UCSD-AML1 (cell line): ENCODE data around the gene CD151.

Experiments
- DNase-seq: peaks from one replicate; lab custom pipeline; 2025; ENCODE audit not compliant: unreplicated experiment; lab: John Stamatoyannopoulos, UW

The CD151 gene

DNA sequence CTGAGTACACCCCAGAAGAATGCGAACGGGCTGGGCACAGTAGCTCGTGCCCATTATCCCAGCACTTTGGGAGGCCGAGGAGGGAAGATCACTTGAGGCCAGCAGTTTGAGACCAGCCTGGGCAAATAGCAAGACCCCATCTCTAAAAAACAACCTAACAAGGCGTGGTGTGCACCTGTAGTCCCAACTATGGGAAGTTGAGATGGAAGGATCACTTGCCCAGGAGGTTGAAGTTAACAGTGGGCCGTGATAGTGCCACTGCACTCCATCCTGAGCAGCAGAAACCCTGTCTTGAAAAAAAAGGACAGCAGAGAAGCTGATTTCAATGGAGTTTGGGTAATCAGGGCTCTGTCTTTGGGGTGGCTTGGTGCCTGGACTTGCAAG is 19.7 kb upstream of the CD151 start:
- DNase-seq: no peak

DNA sequence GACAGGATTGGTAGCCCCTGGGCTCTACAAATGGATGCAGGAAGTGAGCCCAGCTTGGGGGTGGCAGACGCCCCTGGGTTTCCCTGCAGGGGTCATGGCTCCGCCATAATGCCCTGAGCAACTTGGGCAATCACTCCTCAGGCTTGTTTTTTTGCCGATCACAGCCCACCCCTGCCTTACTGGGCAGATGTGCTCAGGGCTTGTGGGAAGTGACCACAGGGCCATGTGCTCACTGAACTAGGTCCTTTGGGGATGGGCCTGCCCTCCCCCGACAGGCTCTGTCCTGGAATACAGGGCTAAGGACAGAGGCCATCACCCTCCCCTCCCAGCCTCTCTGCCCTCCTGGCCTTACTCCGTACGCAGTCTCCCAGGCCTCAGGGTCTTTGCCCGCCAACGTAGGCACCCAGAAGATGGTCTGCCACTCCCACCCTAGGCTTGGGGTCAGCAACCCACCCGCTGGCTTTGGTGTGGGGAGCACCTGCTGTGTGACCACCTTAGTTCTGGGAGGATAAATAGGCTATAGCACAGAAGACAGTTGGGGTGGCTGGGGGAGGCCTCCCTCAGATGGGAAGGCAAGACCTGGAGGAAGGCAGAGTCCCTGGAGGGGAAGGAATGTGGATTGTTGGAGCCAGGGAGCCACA is 19.2 kb upstream of the CD151 start:
- DNase-seq: no peak

DNA sequence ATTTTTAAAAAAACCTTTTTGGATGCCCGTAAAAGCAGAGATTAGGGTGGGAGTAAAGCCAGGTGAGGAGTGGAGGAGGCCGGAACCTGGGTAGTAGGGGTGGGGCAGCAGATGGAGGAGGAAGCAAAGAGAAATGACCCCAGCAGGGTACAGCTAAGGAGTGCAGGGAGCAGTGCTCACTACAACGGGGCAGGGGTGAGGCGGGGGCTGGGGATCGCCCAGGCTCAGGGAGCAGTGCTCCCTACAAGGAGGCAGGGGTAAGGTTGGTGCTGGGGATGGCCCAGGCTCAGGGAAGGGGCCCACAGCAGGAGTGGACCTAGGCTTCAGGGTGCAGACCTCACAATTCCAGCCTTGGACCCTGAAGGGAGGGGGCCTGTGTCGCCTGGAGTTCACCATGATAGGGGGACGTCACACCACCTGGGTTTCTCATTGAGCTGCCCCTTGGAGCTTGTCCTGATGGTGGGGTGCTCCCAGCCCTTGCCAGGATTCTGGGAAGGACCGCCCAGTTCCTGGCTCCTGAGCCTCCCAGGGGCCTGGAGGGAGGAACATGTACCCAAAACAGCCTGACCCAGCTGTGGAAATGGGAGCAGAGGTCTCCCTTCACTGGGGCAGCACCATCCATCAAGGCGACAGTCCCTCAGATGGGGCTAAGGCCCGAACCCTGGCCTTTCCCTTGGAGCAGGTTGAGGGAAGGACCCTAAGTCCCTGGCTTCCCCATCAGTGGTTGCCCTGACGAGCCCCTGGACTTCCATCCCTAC is 16.9 kb upstream of the CD151 start:
- no peak for DNase-seq

DNA sequence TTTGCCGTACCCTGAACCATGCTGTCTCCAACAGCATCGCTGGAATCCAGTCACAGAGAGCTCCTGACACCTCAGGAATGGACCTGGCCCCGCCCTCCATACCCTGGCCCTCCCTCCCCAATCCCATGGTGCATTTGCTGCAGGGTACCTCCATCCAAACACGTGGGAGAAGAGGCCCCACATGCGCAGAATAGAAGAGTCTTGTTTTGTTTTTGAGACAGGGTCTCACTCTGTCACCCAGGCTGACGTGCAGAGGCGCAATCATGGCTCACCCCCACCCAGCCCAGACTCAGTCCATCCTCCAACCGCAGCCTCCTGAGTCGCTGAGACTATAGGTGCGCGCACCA is 16.3 kb upstream of the CD151 start:
- no peak for DNase-seq

DNA sequence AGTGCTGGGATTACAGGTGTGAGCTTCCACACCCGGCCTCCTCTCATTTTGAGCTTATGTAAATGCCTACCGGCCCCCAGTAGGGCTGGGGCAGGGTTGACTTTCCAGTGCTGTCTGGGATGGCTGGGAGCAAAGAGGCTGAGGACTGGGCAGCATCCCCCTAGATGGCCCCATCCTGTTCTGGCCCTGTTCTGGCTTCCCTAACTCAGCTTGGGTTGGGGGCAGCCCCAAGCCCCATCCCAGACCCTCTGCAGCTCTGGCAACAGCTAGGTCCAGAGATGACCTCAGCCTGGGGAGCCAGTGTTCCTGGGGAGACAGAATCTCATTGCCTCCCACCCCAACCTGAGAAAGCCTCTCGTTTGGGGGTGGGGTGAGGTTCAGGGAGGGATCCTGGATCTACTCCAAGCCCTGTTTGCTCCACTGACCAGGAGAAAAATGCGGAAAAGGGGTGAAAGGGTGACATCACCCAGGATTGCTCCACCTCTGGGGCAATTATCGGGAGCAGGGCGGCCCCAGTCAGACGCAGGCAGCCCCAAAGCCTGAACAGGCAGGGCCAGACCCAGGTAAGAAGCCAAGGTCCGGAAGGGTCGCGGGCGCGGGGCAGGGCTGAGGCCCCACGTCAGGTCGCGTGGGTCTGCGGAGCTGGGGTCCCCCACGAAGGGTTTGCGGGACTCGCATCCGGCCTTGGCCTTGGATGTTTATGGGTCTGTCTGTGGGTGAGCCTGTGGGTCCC is 14.2 kb upstream of the CD151 start, which contains the start of gene PNPLA2:
PNPLA2 (plus strand) TSS at position 519 of the 733 bp plus-strand sequence. CDS start 805 bp downstream, outside the sequence.
- DNase-seq: no peak

GRCh38 chr11:819129-819931 is 13.4 kb upstream of the CD151 start:
- DNase-seq: peak; percentile 92

GRCh38 chr11:819943-820649 is 12.7 kb upstream of the CD151 start:
- DNase-seq: peak; percentile 90

- DNase-seq: no peak
Observed at GRCh38 chr11:820655-821511, 11.9 kb upstream of the CD151 start.

DNA sequence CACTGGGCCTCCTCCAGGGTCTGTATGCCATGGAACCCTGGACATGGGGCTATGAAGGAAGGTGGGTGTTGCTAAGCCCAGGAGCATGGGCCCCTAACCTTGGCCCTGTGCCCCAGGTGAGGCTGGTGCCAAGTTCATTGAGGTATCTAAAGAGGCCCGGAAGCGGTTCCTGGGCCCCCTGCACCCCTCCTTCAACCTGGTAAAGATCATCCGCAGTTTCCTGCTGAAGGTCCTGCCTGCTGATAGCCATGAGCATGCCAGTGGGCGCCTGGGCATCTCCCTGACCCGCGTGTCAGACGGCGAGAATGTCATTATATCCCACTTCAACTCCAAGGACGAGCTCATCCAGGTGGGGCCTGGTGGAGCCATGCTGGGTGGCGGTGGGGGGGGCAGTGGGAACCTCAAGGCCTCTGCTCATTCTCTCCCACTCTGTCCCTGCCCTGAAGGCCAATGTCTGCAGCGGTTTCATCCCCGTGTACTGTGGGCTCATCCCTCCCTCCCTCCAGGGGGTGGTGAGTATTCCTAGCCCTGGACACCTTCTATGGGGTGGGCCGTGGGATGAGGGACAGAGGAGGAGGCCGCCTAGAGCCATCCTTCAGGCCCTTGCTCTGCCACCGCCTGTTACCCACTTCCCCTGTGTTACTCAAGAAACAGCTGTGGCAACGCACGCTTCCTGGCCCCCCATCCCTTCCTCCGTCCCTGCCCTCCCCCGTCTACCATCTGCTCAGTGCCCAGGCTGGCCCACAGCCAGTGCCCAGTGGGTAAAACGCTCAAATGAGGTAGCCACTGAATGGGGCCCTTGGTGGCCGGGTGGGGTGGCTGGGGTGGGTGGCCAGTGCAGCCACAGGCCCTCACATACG is 11.0 kb upstream of the CD151 start:
- no peak for DNase-seq

GRCh38 chr11:823441-824291 is 9.1 kb upstream of the CD151 start:
- no peak for DNase-seq

- DNase-seq: no peak
Observed at GRCh38 chr11:824292-824880, 8.4 kb upstream of the CD151 start.

DNA sequence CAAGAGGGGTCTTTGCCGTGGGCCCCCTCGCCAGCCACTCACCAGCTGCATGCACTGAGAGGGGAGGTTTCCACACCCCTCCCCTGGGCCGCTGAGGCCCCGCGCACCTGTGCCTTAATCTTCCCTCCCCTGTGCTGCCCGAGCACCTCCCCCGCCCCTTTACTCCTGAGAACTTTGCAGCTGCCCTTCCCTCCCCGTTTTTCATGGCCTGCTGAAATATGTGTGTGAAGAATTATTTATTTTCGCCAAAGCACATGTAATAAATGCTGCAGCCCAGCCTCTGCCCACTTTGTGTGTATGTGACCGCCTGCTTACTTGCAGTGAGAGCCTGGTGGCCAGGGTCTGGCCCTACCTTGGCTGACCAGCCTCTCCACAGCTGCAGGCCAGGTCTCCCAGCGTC is 7.8 kb upstream of the CD151 start:
- no peak for DNase-seq

DNA sequence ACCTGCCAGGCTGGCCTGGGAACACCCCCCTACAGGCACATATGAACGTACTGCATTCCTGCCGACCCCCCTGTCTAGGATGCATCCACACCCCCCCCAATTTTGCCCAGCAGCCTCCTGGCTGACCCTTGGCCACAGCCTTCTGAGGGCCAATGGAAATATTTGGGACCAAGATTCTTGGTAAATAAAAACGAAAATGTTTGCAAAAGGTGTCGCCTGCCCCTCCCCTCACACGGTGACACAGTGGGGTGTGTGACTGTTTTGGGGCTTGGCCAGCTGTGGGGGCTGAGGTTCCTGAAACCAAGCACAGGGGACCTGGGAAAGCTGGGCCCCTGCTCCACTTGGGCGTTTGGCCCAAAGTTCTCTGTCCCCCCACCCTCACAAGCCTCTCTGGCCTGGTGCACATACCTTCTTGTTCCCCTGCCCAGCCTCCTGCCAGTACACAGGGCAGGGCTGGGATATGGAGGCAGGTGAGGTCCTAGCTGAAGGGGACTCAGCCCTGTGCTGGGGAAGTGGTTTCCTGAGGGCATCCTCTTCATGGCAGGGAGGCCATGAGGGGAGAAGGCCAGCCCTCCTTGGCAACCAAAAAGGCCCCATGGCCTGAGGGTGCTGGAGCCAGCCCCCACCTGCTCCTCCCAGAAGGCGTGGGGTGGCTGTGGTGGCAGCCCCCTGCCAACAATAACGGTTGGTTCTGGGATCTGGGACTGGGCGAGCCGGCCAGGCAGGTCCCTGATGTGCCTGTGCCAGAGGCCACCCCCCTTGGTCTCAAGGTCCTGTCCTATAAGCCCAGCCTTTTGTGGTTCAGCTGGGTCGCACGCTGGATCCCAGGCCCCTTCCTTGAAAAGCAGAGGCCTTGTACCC is 7.2 kb upstream of the CD151 start:
- DNase-seq: no peak

- DNase-seq: no peak
Observed at GRCh38 chr11:826227-826621, 6.5 kb upstream of the CD151 start.

- DNase-seq: no peak
Observed at GRCh38 chr11:826836-827145, 6.0 kb upstream of the CD151 start.

GRCh38 chr11:827146-827896 is 5.4 kb upstream of the CD151 start:
- peak; percentile 67 for DNase-seq
